ENCODE measurements around the gene HCAR2. TPM values are rescaled to one million over a fixed set of nuclear protein-coding genes. Genes with fewer than 3 reads are reported as not detected.

HCAR2 gene
- total RNA-seq, 1 donor from 2014 or later: not detected

DNA sequence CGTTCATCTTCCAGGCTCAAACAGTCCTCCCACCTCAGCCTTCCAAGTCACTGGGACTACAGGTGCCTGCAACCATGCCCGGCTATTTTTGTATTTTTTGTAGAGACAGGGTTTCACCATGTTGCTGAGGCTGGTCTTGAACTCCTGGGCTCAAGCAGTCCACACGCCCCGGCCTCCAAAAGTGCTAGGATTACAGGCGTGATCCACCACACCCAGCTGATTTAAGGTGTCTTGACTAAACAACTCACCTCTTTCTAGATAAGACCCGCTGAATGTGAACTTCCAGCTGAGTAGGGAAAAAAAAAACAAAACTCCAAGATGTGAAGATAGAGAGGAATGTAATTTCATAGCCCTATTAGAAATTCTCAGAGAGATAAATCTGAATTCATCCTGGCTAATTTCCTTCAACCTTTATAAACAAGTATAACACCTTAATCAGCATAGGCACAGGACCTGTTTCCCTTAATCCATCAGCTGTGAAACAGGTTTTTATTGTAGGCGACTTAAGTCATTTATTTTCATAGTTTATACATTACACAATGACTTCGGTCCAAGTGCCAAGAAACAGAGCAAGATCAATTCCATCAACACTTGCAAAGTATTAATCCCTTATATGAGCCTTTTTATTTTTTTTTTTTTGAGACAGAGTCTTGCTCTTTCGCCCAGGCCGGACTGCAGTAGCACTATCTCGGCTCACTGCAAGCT is 51.5 kb downstream of the HCAR2 start:
- Mint-ChIP-seq H3K4me3 (ENCODE audit: unreplicated experiment) (no peak overlapping the region), H3K4me1 (ENCODE audit: low read depth, unreplicated experiment) (no peaks in the 10 kb centered on the region), H3K27ac (ENCODE audit: unreplicated experiment) (no peak overlapping the region), H3K9me3 (ENCODE audit: unreplicated experiment) (no peaks in the 10 kb centered on the region), H3K36me3 (ENCODE audit: unreplicated experiment) (no peaks in the 10 kb centered on the region), H3K27me3 (ENCODE audit: unreplicated experiment) (no peaks in the 10 kb centered on the region)
- TF ChIP-seq, protein P1, sequence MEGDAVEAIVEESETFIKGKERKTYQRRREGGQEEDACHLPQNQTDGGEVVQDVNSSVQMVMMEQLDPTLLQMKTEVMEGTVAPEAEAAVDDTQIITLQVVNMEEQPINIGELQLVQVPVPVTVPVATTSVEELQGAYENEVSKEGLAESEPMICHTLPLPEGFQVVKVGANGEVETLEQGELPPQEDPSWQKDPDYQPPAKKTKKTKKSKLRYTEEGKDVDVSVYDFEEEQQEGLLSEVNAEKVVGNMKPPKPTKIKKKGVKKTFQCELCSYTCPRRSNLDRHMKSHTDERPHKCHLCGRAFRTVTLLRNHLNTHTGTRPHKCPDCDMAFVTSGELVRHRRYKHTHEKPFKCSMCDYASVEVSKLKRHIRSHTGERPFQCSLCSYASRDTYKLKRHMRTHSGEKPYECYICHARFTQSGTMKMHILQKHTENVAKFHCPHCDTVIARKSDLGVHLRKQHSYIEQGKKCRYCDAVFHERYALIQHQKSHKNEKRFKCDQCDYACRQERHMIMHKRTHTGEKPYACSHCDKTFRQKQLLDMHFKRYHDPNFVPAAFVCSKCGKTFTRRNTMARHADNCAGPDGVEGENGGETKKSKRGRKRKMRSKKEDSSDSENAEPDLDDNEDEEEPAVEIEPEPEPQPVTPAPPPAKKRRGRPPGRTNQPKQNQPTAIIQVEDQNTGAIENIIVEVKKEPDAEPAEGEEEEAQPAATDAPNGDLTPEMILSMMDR (IDR thresholded peaks at IDR 0.05; ENCODE audit: partially characterized antibody, unreplicated experiment): no peak
- DNase-seq: no peak

Other genes starting within 250 kb of the HCAR2 start
- 29.3 TPM for gene ZCCHC8, start 202.4 kb downstream of the HCAR2 start, total RNA-seq (ENCODE audit: unreplicated experiment)
- gene RSRC2, start 176.4 kb downstream of the HCAR2 start, total RNA-seq (ENCODE audit: unreplicated experiment): 104 TPM
- gene KNTC1, start 176.1 kb downstream of the HCAR2 start, total RNA-seq (ENCODE audit: unreplicated experiment): 34.0 TPM
- gene HCAR3, start 13.5 kb upstream of the HCAR2 start, total RNA-seq (ENCODE audit: unreplicated experiment): not detected
- not detected for gene HCAR1, start 27.5 kb upstream of the HCAR2 start, total RNA-seq (ENCODE audit: unreplicated experiment)
- gene DENR, start 49.5 kb upstream of the HCAR2 start, total RNA-seq (ENCODE audit: unreplicated experiment): 42.7 TPM
- gene CCDC62, start 71.2 kb upstream of the HCAR2 start, total RNA-seq (ENCODE audit: unreplicated experiment): 0.78 TPM
- gene HIP1R, start 132.1 kb upstream of the HCAR2 start, total RNA-seq (ENCODE audit: unreplicated experiment): 19.3 TPM
- 19.7 TPM for gene VPS37B, start 192.8 kb upstream of the HCAR2 start, total RNA-seq (ENCODE audit: unreplicated experiment)

Measured in glutamatergic neuron (in vitro differentiated cells).